ENCODE data around the gene BANP. TPM values are rescaled to one million over a fixed set of nuclear protein-coding genes. Genes with fewer than 3 reads are reported as not detected.

Gene BANP
- total RNA-seq, 1 experiment from 2014 or later, result 37.2 TPM

GRCh38 chr16:88003736-88004135 is 52.5 kb downstream of the BANP start:
- CTCF ChIA-PET, result no interaction called here

More at GRCh38 chr16:88003736-88004135, 52.5 kb downstream of the BANP start:
- no peak for ATAC-seq
- Histone ChIP-seq H3K4me3 (replicated peaks in 1 of 2; ENCODE audit: low read depth in 1 of 2, low read length in 2 of 2) (no peak overlapping the region), H3K27ac (ENCODE audit: low read depth, low read length) (no peak overlapping the region), H3K9me3 (ENCODE audit: control insufficient read depth in 1 of 2, insufficient read depth in 1 of 2, low read depth in 1 of 2, low read length in 2 of 2) (no peaks in the 10 kb centered on the region), H3K36me3 (ENCODE audit: control insufficient read depth in 1 of 2, insufficient read depth in 2 of 2, low read length in 2 of 2) (peaks cover 0 to 10% of the 10 kb centered on the region in 2 experiments; a peak in 3 of 4 replicates), H2AFZ (ENCODE audit: low read depth, low read length, poor library complexity, severe bottlenecking) (no peak overlapping the region), H4K20me1 (ENCODE audit: insufficient read depth) (no peaks in the 10 kb centered on the region), H3K9ac (ENCODE audit: low read length) (no peak overlapping the region), H3K79me2 (ENCODE audit: insufficient read depth, low read length) (no peaks in the 10 kb centered on the region), H3K27me3 (ENCODE audit: insufficient read depth, low read length) (no peaks in the 10 kb centered on the region), H3K9me2 (ENCODE audit: insufficient read depth) (no peaks in the 10 kb centered on the region), H3K4me2 (ENCODE audit: low read length) (no peak overlapping the region), H3K4me1 (ENCODE audit: control insufficient read depth in 1 of 2, insufficient read depth in 2 of 2, low read length in 2 of 2) (no peaks in the 10 kb centered on the region)
- ChIA-PET RAD21 (ENCODE audit: low non-redundant PET in 1 of 2, low total read pairs in 2 of 2, uncharacterized antibody in 2 of 2, unreplicated experiment in 2 of 2) (no interaction called here), POLR2A (no interaction called here)
- no peak for DNase-seq (ENCODE audit: low read depth, low spot score)
- intact Hi-C loops (cut with micrococcal nuclease), result no loop called here
- TF ChIP-seq MAX (IDR thresholded peaks at IDR 0.05) (no peak), ATF3 (IDR thresholded peaks at IDR 0.05) (no peak), POLR2A (IDR thresholded peaks at IDR 0.05; ENCODE audit: borderline replicate concordance, extremely low read depth, insufficient read depth, insufficient read length) (no peak), EZH2phosphoT487 (IDR thresholded peaks at IDR 0.05; ENCODE audit: borderline replicate concordance) (no peak), REST (IDR thresholded peaks at IDR 0.05; ENCODE audit: low read depth) (no peak), TCF7L2 (IDR thresholded peaks at IDR 0.05; ENCODE audit: borderline replicate concordance, extremely low read depth, insufficient read depth, insufficient read length) (no peak), JUND (IDR thresholded peaks at IDR 0.05) (no peak), EGR1 (IDR thresholded peaks at IDR 0.05; ENCODE audit: low read depth) (no peak), CTCF (IDR thresholded peaks at IDR 0.05 in 2 of 3, conservative IDR thresholded peaks at IDR 0.05 in 1 of 3; ENCODE audit: borderline replicate concordance in 1 of 3, insufficient read depth in 1 of 3, low read depth in 2 of 3, low read length in 2 of 3) (no peak), EZH2 (IDR thresholded peaks at IDR 0.05) (no peak), ZBTB33 (IDR thresholded peaks at IDR 0.05; ENCODE audit: extremely low read depth, insufficient replicate concordance, low read length) (no peak), ZNF274 (IDR thresholded peaks at IDR 0.05; ENCODE audit: low read depth, low read length) (no peak), POLR2AphosphoS5 (IDR thresholded peaks at IDR 0.05; ENCODE audit: low read depth, low read length) (no peak)
- BruUV-seq (replicated peaks), result no TSS peak

All from HCT116 (cell line).